ENCODE measurements around the gene ZNF441.
"Not testable (repeated sequence)": the region's sequence is repeated elsewhere in the genome, so short reads cannot be mapped to it uniquely, and the experiment has no call there.

The ZNF441 gene

DNA sequence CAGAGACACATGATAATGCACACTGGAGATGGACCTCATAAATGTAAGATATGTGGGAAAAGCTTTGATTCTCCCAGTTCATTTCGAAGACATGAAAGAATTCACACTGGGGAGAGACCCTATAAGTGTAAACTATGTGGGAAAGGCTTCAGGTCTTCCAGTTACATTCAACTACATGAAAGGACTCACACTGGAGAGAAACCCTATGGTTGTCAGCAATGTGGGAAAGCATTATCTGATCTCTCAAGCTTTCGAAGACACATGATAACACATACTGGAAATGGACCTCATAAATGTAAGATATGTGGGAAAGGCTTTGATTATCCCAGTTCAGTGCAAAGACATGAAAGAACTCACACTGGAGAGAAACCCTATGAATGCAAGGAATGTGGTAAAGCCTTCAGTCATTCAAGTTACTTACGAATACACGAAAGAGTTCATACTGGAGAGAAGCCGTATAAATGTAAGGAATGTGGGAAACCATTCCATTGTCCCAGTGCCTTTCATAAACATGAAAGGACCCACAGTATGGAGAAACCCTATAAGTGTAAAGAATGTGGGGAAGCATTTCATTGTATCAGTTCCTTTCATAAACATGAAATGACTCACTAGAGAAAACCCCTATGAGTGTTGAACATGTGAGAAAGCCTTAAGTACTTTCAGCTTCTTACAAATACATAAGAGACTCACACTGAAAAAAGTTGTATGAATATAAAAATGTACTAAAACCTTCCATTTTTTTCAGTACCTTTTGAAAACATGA, 14.7 kb downstream of the ZNF441 start:
- no peak for DNase-seq

DNA sequence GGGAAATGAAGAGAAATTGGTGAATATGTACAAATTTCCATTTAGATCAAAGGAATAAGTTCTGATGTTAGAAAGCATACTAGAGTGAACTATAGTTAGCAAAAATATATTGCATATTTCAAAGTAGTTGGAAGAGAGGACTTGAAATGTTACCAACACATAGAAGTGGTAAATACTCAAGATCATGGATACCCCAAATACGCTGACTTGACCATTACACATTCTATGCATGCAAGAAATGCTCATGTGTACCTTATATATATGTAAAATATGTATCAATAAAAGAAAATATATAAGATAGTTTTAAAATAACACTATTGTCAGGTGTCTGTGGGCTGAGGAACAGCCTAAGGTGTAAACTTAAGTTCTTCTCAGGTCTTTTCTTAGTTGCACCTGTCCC, 17.0 kb downstream of the ZNF441 start:
- no peak for DNase-seq

DNA sequence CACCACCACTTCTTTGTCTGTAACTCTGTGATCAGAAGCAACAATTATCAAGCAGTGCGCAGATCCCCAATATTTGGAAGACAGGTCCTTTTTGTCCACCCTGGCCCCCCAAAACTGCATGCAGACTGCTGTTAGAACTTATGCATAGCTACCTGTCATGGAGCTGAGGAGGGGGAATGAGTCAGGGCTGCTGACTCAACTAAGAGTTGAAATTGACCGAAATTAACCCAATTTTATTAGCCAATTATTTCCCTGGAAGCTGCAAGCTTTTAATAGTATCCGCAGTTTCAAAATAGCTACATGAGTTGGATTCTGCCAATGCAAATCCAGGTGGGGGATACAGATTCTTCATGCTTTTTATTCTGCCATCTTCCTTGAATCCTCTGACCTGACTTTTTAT, 17.6 kb downstream of the ZNF441 start:
- DNase-seq: no peak

DNA sequence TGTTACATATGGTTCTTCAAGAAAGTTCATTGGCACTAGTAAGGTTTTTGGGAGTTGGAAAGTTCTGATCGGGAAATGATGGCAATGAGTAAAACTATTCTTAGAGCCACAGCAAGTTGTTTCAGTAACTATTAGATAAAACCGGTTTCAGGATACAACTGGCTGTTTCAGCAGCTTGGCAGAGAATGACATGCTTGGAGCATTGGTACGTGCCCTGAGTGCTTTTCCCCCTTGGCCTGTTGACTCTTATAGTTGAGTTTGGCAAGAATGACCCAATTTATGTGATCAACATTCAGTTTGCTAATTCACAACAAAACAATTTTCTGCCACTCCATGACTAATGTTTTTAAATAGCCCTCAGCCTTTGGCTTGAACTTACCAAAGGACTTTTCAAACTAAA, 20.7 kb downstream of the ZNF441 start:
- DNase-seq: no peak

DNA sequence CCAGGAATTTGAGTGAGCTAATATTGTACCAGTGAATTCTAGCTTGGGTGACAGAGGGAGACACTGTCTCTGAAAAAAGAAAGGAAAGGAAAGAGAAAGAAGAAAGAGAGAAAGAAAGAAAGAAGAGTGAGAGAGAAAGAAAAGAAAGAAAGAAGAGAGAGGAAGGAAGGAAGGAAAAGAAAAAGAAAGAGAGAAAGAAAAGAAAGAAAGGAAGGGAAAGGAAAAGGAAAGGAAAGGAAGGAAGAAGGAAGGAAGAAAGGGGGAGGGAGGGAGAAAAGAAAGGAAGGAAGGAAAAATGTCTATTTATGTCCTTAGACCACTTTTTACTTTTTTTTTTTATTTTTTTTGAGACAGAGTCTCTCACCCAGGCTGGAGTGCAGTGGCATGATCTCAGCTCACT, 26.1 kb downstream of the ZNF441 start:
- DNase-seq: no peak

DNA sequence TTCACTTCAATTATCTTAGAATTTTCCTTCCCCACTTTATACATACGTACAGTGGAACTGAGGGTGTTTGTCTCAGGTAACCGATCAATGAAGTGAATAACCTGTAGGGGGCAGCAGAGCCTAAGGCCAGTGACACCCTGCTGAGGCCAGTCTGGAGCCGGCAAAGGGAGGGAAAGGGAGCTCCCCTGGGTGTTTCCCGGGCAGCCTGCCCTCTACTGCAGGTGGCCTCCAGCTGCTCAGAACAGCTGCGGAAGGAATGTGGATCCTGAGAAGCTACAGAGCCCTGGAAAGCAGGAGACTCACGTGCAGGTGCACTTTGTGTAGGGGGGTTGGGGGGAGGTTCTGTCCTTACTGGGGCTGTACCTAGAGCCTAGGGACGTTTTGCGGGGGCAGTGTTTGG, 30.7 kb downstream of the ZNF441 start:
- DNase-seq: peak in 1 of 2 experiments; percentile 40

DNA sequence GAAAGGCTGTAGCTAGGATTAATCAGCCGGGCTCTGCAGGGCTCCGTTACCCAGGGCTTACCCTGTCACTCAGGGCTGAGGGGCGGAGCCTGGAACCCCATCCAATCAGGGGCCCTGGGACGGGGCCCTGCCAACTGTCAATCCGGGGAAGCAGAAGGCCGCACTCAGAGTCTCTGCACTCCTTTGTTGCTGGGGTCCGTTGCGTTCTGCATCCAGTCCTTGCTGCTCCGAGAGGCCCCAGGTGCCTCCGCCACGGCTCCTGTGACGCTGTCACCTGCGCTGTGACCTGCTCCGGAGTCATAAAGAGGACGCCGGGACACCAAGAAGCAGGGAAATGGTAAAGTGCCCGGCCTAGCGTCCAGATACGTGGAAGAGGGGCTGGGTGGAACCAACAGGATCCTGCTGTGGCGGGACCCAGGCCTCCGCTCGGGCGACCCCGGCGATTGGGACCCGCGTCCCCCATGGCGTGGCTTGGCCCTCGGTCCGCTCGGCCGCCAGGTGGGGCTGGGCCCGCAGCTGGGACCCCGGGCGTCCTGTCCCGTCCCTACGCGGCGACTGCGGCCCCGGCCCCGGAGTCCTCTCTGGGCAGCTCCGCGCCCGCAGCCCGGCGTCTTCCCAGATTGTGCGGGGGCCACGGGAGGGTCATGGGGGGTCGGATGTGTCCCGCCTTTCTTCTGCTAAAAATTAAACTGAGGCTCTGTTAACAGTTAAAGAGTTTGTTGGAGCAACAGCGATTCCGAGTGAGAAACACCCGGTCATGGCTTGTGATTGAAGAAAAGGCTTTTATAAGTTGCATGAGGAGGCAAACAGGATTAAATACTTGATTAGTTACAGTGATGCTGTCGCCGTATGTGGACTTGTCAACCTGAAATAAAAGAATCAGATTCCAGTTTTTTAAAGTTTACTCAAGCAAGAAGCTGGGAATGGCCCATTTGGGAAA, 31.9 kb downstream of the ZNF441 start, which contains the start of gene ZNF491:
Gene ZNF491, plus strand, starts transcription at position 133 of the 940 bp plus-strand sequence. CDS start 7,431 bp downstream, outside the sequence.
- no peak for DNase-seq

DNA sequence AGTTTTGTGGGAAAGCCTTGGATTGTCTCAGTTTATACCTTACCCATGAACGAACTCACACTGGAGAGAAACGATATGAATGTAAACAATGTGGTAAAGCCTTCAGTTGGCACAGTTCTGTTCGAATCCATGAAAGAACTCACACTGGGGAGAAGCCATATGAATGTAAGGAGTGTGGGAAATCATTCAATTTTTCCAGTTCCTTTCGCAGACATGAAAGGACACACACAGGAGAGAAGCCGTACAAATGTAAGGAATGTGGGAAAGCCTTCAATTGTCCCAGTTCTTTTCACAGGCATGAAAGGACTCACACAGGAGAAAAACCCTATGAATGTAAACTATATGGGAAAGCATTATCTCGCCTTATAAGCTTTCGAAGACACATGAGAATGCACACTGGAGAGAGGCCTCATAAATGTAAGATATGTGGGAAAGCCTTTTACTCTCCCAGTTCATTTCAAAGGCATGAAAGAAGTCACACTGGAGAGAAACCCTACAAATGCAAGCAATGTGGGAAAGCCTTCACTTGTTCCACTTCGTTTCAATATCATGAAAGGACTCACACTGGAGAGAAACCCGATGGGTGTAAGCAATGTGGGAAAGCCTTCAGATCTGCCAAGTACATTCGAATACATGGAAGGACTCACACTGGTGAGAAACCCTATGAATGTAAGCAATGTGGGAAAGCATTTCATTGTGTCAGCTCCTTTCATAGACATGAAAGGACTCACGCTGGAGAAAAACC, 39.7 kb downstream of the ZNF441 start:
- DNase-seq: no peak

DNA sequence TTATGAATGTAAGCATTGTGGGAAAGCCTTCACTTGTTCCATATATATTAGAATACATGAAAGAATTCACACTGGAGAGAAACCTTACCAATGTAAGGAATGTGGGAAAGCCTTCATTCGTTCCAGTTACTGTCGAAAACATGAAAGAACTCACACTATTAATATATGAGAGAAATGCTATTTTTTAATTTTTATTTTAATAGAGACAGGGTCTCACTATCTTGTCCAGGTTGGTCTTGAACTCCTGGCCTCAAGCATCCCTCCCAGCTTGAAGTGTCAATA, 40.2 kb downstream of the ZNF441 start:
- DNase-seq: no peak

DNA sequence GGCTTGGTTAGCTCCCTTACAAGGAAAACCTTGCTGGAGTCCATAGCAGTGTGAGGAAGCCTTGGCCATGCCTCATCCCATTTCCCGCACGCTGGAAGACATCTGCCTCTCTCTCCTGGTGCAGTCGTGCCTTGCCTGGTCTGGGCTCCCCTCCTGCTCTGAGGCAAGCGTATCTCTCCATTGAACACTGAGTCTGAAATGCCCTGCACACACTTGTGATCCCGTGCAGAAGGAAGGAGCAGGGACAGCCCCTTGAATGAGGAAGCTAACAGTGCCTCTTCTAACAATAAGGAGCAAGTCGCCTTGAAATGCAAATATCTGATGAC, 46.9 kb downstream of the ZNF441 start:
- DNase-seq: no peak

DNA sequence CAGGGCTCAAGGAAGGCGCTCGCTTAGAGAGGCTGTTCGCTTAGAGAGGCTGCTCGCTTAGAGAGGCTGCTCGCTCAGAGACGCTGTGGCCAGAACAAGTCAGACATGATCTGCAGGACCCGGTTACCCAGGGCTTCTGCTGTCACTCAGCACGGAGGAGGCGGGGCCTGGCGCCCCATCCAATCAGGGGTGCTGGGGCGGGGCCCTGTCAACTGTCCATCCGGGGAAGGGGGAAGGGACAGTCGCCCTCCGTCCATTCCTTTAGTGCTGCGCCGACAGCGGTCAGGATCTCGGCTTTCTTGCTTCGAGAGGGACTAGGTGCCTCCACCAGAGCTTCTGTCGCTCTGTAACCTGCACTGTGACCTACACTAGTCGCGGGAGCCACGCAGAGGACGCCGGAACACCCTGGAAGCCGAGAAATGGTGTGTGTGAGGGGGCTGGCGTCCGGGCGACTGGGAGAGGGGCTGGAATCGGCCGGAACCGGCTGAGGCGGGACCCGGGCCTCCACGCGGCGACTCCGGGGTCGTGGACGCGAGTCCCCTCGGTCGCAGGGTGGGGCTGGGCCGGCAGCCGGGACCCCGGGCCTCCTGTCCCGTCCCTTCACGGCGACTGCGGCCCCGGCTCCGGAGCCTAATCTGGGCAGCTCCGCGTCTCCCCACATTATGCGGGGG, 47.4 kb downstream of the ZNF441 start, which contains the start of gene ZNF440:
Gene ZNF440, plus strand, starts transcription at position 245 of the 671 bp plus-strand sequence. Its CDS starts 175 bp downstream, at position 420.
- DNase-seq: peak; percentile 70 to 92

DNA sequence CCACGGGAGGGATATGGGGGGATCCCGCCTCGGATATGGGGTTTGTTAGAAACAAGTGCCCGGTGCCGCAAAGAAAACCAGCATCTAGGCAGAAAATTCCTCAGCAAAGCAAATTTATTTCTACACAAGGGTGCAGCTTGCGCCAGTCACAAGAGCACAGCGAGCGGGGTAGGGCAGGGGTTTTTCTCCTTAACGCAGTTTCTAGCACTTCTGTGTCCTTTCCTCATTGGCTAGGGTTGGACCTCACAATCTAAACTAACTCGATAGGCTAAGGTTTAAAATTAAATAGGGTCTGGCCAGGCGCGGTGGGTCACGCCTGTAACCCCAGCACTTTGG, 47.9 kb downstream of the ZNF441 start:
- DNase-seq: peak in 1 of 2 experiments; percentile 17

DNA sequence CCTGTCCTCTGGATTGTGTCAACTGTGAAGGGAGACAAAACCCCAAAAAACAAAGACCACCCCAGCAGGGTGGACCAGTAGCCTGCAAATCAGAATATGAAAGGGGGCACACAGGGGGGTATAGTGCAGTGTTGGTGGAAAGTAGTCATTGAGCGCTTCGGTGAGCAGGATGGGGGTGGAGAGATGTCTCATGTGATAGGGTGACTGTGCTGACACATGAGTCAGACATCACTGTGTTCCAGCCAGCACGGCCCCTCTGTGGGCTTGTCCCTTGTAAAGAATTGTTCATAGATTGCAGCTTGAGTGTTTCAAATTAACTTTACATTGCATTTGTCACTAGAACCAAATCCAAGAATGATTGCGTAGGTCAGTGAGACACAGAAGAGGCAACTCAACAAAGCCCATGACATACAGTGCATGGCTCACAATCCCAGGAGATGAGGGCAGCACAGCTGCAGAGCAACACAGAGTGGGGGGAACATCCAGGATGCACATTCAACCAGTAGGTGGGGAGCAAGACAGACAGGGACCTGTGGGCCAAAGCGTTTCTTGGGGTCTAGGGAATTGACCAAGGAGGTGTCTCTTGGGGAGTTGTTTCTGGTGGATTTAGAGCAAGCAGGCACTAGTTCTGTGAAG, 54.8 kb downstream of the ZNF441 start:
- DNase-seq: no peak

DNA sequence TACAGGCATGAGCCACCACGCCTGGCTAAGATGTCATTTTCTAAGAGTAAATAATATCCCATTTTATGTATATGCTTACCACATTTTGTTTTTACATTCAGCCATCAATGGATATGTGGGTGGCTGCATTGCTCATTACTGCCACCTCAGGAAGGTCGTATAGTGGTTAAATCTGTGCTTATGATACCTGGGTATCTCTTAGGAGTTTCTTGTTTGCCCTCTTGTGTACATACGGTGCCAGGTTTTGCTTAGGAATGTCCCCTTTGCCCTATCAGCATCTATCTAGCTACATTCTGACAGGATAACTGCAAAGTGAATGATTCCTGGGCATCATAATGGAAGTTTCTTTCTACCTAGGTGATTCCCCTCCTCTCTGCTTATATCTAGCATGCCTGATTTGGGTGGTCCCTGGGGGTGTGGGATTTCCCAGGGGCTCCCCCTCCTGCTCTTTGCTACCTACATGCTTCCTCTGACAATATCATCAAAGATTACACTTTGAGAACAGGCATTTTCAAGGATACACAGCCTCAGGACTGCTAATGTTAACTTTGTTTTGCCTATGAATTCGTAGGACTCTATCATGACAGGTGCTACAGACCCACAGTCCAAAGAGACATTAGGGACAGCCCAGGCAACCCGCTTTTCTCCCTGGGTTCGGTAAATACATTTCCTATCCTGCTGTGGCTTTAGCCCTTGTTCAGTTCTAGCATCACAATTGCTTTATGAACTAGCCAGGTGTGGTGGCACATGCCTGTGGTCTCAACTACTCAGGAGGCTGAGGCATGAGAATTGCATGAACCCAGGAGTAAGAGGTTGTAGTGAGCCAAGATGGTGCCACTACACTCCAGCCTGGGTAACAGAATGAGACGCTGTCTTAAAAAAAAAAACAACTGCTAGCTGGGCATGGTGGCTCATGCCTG, 62.4 kb downstream of the ZNF441 start:
- not testable (repeated sequence) for DNase-seq

DNA sequence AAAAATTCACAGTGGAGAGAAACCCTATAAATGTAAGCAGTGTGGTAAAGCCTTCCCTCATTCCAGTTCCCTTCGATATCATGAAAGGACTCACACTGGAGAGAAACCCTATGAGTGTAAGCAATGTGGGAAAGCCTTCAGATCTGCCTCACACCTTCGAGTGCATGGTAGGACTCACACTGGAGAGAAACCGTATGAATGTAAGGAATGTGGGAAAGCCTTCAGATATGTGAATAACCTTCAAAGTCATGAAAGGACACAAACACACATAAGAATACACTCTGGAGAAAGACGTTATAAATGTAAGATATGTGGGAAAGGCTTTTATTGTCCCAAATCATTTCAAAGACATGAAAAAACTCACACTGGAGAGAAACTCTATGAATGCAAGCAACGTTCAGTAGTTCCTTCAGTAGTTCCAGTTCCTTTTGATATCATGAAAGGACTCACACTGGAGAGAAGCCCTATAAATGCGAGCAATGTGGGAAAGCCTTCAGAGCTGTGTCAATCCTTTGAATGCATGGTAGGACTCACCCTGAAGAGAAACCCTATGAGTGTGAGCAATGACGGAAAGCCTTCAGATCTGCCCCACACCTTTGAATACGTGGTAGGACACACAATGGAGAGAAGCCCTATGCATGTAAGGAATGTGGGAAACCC, 65.6 kb downstream of the ZNF441 start:
- DNase-seq: no peak

DNA sequence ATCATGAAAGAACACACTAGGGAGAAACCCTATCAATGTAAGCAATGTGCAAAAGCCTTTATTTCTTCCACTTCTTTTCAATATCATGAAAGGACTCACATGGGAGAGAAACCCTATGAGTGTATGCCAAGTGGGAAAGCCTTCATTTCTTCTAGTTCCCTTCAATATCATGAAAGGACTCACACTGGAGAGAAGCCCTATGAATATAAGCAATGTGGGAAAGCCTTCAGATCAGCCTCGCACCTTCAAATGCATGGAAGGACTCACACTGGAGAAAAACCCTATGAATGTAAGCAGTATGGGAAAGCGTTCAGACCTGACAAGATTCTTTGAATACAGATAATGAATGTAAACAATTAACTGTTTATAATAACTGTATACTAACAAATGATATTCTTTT, 66.7 kb downstream of the ZNF441 start:
- no peak for DNase-seq

Measured in SW 1271 (cell line).